Left kidney (tissue), 2 donors: ENCODE data around the gene DICER1. TPM values are rescaled to one million over a fixed set of nuclear protein-coding genes. Genes with fewer than 3 reads are reported as not detected.
A peak's percentile ranks its signal among the peaks of the same experiment; 100 is the strongest.
"Not testable (repeated sequence)": the region's sequence is repeated elsewhere in the genome, so short reads cannot be mapped to it uniquely, and the experiment has no call there.

Experiments
- DNase-seq: peaks from one replicate; pipeline ENCODE4 v3.0.0-alpha.2; 2013
- polyA plus RNA-seq: library from polyadenylated mRNA; unstranded; fragments of 120-200 nt; gene quantifications from one replicate; pipeline ENCODE4 v1.2.1, GENCODE V29; 2013; ENCODE audit not compliant: insufficient read length

DICER1 gene
- polyA plus RNA-seq, 1 donor, result 75.4 TPM

- no peak for DNase-seq
Observed at GRCh38 chr14:95185033-95185766, 27.9 kb upstream of the DICER1 start.

GRCh38 chr14:95184413-95184790, 27.1 kb upstream of the DICER1 start:
- DNase-seq, result no peak

- DNase-seq, result no peak
Observed at GRCh38 chr14:95183532-95184412, 26.4 kb upstream of the DICER1 start.

GRCh38 chr14:95183082-95183481, 25.8 kb upstream of the DICER1 start:
- DNase-seq, result no peak

- DNase-seq, result no peak
Observed at GRCh38 chr14:95182379-95182778, 25.1 kb upstream of the DICER1 start.

- DNase-seq, result no peak
Observed at GRCh38 chr14:95180966-95181741, 23.8 kb upstream of the DICER1 start.

- DNase-seq, result not testable (repeated sequence)
Observed at GRCh38 chr14:95175670-95176069, 18.3 kb upstream of the DICER1 start.

- no peak for DNase-seq
Observed at GRCh38 chr14:95174184-95174792, 17.0 kb upstream of the DICER1 start.

GRCh38 chr14:95173518-95173917, 16.2 kb upstream of the DICER1 start:
- no peak for DNase-seq

- DNase-seq, result no peak
Observed at GRCh38 chr14:95167177-95167576, 9.8 kb upstream of the DICER1 start.

GRCh38 chr14:95165517-95165916, 8.2 kb upstream of the DICER1 start:
- DNase-seq, result no peak

- DNase-seq, result no peak
Observed at GRCh38 chr14:95164506-95164905, 7.2 kb upstream of the DICER1 start.

- DNase-seq, result no peak
Observed at GRCh38 chr14:95163666-95164065, 6.3 kb upstream of the DICER1 start.

- DNase-seq, result no peak
Observed at GRCh38 chr14:95163132-95163531, 5.8 kb upstream of the DICER1 start.

- DNase-seq, result no peak
Observed at GRCh38 chr14:95162641-95163040, 5.3 kb upstream of the DICER1 start.

- no peak for DNase-seq
Observed at GRCh38 chr14:95157048-95157326, 342 bp downstream of the DICER1 start.

- peak; percentile 30 for DNase-seq
Observed at GRCh38 chr14:95156161-95157047, 925 bp downstream of the DICER1 start.

- DNase-seq, result no peak
Observed at GRCh38 chr14:95155045-95155444, 2.3 kb downstream of the DICER1 start.

- no peak for DNase-seq
Observed at GRCh38 chr14:95153866-95154265, 3.5 kb downstream of the DICER1 start.

- no peak for DNase-seq
Observed at GRCh38 chr14:95151561-95151960, 5.8 kb downstream of the DICER1 start.

GRCh38 chr14:95150910-95151309, 6.4 kb downstream of the DICER1 start:
- DNase-seq, result no peak
